Measurements from ENCODE around the gene MUC5AC. TPM values are rescaled to one million over a fixed set of nuclear protein-coding genes. Genes with fewer than 3 reads are reported as not detected.

The MUC5AC gene
- total RNA-seq, 1 donor from 2014 or later: 0.11 TPM

GRCh38 chr11:1226986-1227550 is 69.3 kb downstream of the MUC5AC start:
- Histone ChIP-seq H3K4me3 (no peak overlapping the region), H3K27ac (no peak overlapping the region), H3K9me3 (no peaks in the 10 kb centered on the region), H3K4me1 (no peaks in the 10 kb centered on the region), H3K27me3 (no peaks in the 10 kb centered on the region), H3K36me3 (no peaks in the 10 kb centered on the region)
- DNase-seq (ENCODE audit: low spot score in 2 of 2): no peak
- intact Hi-C loops (cut with DNase I): no loop called here
- no peak for TF ChIP-seq CTCF (IDR thresholded peaks at IDR 0.05)

- TF ChIP-seq CTCF (IDR thresholded peaks at IDR 0.05): no peak
- intact Hi-C loops (cut with DNase I): no loop called here
- Histone ChIP-seq H3K36me3 (no peaks in the 10 kb centered on the region), H3K27me3 (no peaks in the 10 kb centered on the region), H3K4me3 (no peak overlapping the region), H3K4me1 (no peaks in the 10 kb centered on the region), H3K9me3 (no peaks in the 10 kb centered on the region), H3K27ac (no peak overlapping the region)
- DNase-seq (ENCODE audit: low spot score in 2 of 2): no peak
Measured at GRCh38 chr11:1227551-1228100, 69.9 kb downstream of the MUC5AC start.

GRCh38 chr11:1228101-1228821 is 70.5 kb downstream of the MUC5AC start:
- no peak for TF ChIP-seq CTCF (IDR thresholded peaks at IDR 0.05)
- Histone ChIP-seq H3K4me1 (no peaks in the 10 kb centered on the region), H3K27ac (no peak overlapping the region), H3K36me3 (no peaks in the 10 kb centered on the region), H3K27me3 (no peaks in the 10 kb centered on the region), H3K9me3 (no peaks in the 10 kb centered on the region), H3K4me3 (no peak overlapping the region)
- intact Hi-C loops (cut with DNase I): no loop called here
- no peak for DNase-seq (ENCODE audit: low spot score in 2 of 2)

GRCh38 chr11:1228921-1229451 is 71.2 kb downstream of the MUC5AC start:
- Histone ChIP-seq H3K36me3 (no peaks in the 10 kb centered on the region), H3K27me3 (no peaks in the 10 kb centered on the region), H3K4me1 (no peaks in the 10 kb centered on the region), H3K4me3 (no peak overlapping the region), H3K27ac (no peak overlapping the region), H3K9me3 (no peaks in the 10 kb centered on the region)
- TF ChIP-seq CTCF (IDR thresholded peaks at IDR 0.05): no peak
- intact Hi-C loops (cut with DNase I): no loop called here
- no peak for DNase-seq (ENCODE audit: low spot score in 2 of 2)

- DNase-seq (ENCODE audit: low spot score in 2 of 2): no peak
- intact Hi-C loops (cut with DNase I): no loop called here
- Histone ChIP-seq H3K36me3 (no peaks in the 10 kb centered on the region), H3K4me1 (no peaks in the 10 kb centered on the region), H3K9me3 (no peaks in the 10 kb centered on the region), H3K27me3 (no peaks in the 10 kb centered on the region), H3K4me3 (no peak overlapping the region), H3K27ac (no peak overlapping the region)
- no peak for TF ChIP-seq CTCF (IDR thresholded peaks at IDR 0.05)
Measured at GRCh38 chr11:1229471-1230120, 71.8 kb downstream of the MUC5AC start.

Data from ascending aorta (tissue), 2 donors.